Neutrophil (primary cell): ENCODE data around the gene CRB3.

ENCODE experiments used
- H3K27ac ChIP-seq: fragments of 200-600 bp; sonication (generic); 2 replicates; pipeline ENCODE4 v1.5.1; 2016; ENCODE audit warnings: mild to moderate bottlenecking, moderate library complexity
- H3K27me3 ChIP-seq: fragments of 200-600 bp; sonication (generic); 2 replicates; pipeline ENCODE4 v1.6.0; 2016; ENCODE audit warnings: mild to moderate bottlenecking
- H3K36me3 ChIP-seq: fragments of 200-600 bp; sonication (generic); 2 replicates; pipeline ENCODE4 v1.5.1; 2017
- H3K4me1 ChIP-seq, 2 experiments: fragments of 200-600 bp in 1 of 2; sonication (generic) in 1 of 2; 1 replicate in 1 of 2; 2 replicates in 1 of 2; pipeline versions ENCODE4 v1.5.1 to v1.6.1; 2013 to 2016; ENCODE audit warnings: low read depth in 1 of 2, low read length in 1 of 2, mild to moderate bottlenecking in 1 of 2, moderate library complexity in 1 of 2; ENCODE audit not compliant: control insufficient read depth in 1 of 2, insufficient read depth in 1 of 2
- H3K4me3 ChIP-seq, 2 experiments: fragments of 200-600 bp in 1 of 2; sonication (generic) in 1 of 2; 1 replicate in 1 of 2; 2 replicates in 1 of 2; pipeline ENCODE4 v1.5.1; 2013 to 2016; ENCODE audit warnings: low read depth in 1 of 2, low read length in 1 of 2, mild to moderate bottlenecking in 1 of 2, moderate library complexity in 1 of 2
- H3K9me3 ChIP-seq: fragments of 200-600 bp; sonication (generic); 2 replicates; pipeline ENCODE4 v1.5.1; 2016
- CTCF ChIP-seq: fragments of 200-600 bp; sonication (generic); IDR thresholded peaks from 2 replicates; pipeline ENCODE4 v1.5.1; 2016; ENCODE audit warnings: antibody characterized with exemption

CRB3 gene

GRCh38 chr19:6440905-6441304 lies 23.2 kb upstream of the CRB3 start:
- Histone ChIP-seq H3K4me1 (no peaks in the 10 kb centered on the region), H3K4me3 (no peak overlapping the region), H3K27me3 (peaks cover 6% of the 10 kb centered on the region), H3K9me3 (no peaks in the 10 kb centered on the region), H3K27ac (no peak overlapping the region), H3K36me3 (no peaks in the 10 kb centered on the region)
- TF ChIP-seq CTCF: no peak

DNA sequence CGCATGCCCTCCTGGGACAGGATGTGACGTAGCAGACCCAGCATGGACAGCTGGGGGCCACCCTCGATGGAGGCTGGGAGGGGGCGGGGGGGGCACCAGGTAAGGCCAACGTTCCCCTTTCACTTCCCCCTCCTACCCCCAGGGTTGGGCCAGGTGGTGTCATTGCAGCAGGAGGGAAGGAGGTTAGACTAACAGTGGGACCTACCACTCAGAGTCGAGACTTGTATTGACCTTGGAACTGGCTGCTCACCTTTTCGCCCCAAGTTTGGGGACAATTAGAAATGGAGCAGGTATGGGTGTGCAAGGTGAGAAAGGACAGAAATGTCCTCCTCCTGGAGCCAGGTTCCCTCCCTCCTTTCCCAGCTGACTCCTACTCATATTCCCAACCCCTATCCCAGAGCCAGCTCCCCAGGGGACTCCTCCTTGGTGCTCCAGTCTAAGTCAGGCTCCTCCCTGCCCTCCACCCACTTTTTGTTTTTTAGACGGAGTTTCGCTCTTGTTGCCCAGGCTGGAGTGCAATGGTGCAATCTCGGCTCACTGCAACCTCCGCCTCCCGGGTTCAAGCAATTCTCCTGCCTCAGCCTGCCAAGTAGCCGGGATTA lies 21.9 kb upstream of the CRB3 start:
- Histone ChIP-seq H3K27me3 (peaks cover 6% of the 10 kb centered on the region), H3K9me3 (no peaks in the 10 kb centered on the region), H3K4me1 (no peaks in the 10 kb centered on the region), H3K4me3 (no peak overlapping the region), H3K27ac (no peak overlapping the region), H3K36me3 (no peaks in the 10 kb centered on the region)
- TF ChIP-seq CTCF: no peak

GRCh38 chr19:6443986-6444385 lies 20.1 kb upstream of the CRB3 start:
- Histone ChIP-seq H3K4me1 (no peaks in the 10 kb centered on the region), H3K36me3 (no peaks in the 10 kb centered on the region), H3K9me3 (no peaks in the 10 kb centered on the region), H3K27ac (no peak overlapping the region), H3K27me3 (no peaks in the 10 kb centered on the region), H3K4me3 (no peak overlapping the region)
- TF ChIP-seq CTCF: no peak

DNA sequence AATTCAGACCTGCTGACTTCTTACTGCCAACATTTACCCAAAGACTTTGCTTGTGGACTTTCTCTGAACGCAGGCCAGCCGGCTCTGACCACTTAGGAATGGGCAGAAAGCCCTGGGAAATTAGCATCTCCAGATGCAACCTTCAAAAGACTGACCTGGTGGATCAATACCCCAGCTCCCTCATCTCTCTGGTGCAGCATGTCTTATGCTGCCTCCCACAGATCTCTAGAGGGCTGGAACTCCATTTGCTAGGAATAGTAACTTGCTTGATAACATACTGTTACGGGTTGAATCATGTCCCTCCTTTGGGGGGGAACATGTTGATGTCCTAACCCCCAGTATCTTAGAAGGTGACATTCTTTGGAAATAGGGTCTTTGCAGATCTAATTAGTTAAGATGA lies 17.6 kb upstream of the CRB3 start:
- no peak for TF ChIP-seq CTCF
- Histone ChIP-seq H3K4me1 (no peaks in the 10 kb centered on the region), H3K36me3 (no peaks in the 10 kb centered on the region), H3K27me3 (no peaks in the 10 kb centered on the region), H3K9me3 (no peaks in the 10 kb centered on the region), H3K4me3 (no peak overlapping the region), H3K27ac (no peak overlapping the region)

DNA sequence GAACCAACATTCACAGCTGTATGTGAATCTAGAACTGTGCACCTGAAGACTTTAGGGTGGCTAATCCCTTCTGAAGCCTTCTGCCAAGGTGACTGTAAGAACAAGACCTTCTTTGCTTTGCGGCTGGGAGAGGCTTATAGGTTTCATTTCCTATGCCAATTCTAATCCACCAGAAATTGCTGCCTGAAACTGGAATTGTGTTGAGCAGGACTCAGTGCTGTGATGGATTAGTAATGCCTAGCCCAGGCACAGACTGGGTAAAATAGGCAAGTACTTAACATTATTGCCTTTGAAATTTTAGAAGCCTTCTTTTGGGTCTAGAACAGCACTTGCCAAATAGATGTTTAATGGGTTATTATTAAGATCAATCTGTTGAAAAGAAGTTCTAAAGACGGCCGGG lies 16.0 kb upstream of the CRB3 start:
- Histone ChIP-seq H3K9me3 (no peaks in the 10 kb centered on the region), H3K36me3 (no peaks in the 10 kb centered on the region), H3K4me3 (no peak overlapping the region), H3K27me3 (no peaks in the 10 kb centered on the region), H3K4me1 (no peaks in the 10 kb centered on the region), H3K27ac (no peak overlapping the region)
- TF ChIP-seq CTCF: no peak

- Histone ChIP-seq H3K4me3 (no peak overlapping the region), H3K4me1 (no peaks in the 10 kb centered on the region), H3K9me3 (no peaks in the 10 kb centered on the region), H3K27me3 (no peaks in the 10 kb centered on the region), H3K36me3 (no peaks in the 10 kb centered on the region), H3K27ac (no peak overlapping the region)
- TF ChIP-seq CTCF: no peak
These were observed 13.9 kb upstream of the CRB3 start for GRCh38 chr19:6450166-6450565.
